ENCODE results near the gene POC1B. TPM values are rescaled to one million over a fixed set of nuclear protein-coding genes. Genes with fewer than 3 reads are reported as not detected.
A peak's percentile ranks its signal among the peaks of the same experiment; 100 is the strongest.

POC1B gene
- total and polyA plus RNA-seq, 2 donors (not counting 3 experiments of a cell fraction or from before 2014, with no cell fraction given), result 7.1 to 18.2 TPM

DNA sequence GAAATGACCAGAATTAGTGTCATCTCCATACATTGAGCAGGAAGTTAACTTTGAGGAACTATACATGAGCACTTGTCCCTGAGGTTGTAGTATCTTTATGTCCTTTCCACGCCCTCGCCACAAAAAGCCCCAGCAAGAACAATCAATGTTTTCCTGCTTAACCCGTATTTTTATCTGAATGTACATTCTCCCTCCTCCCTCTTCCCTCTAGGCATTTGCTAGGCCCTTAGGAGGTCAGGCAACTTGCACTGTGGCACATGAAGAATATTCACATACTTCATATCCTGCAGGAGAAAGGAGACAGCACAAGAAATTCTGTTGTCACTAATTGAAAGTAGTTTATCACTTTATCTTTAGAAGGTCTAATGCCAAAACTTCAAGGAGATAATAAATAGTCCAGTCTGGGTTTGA, 155.4 kb downstream of the POC1B start:
- H3K4me1 ChIP-seq (ENCODE audit: control insufficient read depth, extremely low read depth, insufficient read depth, low read length), result peaks cover 72% of the 10 kb centered on the region
- no peaks in the 10 kb centered on the region for H3K79me2 ChIP-seq (ENCODE audit: control insufficient read depth, insufficient read depth, low read length)
- dilution Hi-C loops (cut with MboI; ENCODE audit: extremely low pct_ligation_motif_present, low sequenced_read_pairs) (no loop called here), intact Hi-C loops (cut with micrococcal nuclease) (loop anchor here (1.0 to 5.0 kb wide), 4 partner anchors 81 to 473 kb away; partner anchors contain the start of gene ATP2B1)
- no peaks in the 10 kb centered on the region for H3K9me3 ChIP-seq (replicated peaks; ENCODE audit: control insufficient read depth, insufficient read depth, low read length)
- ChIA-PET CTCF (interaction anchor here (0.6 to 9.2 kb wide), 5 partner anchors 17 to 419 kb away, joined by 3 to 49 read pairs (median 5); partner anchors contain the start of gene DUSP6), POLR2A (interaction anchor here (1.9 kb wide), 1 partner anchor 18 kb away, joined by 9 read pairs; the partner anchor contains the start of gene DUSP6)
- H3K4me3 ChIP-seq (replicated peaks in 1 of 3; ENCODE audit: insufficient read depth in 1 of 3, low read depth in 1 of 3, low read length in 3 of 3), result peak overlapping the region in 1 of 3 experiments; percentile 2
- BruUV-seq (replicated peaks), result TSS peak; percentile 38
- H3K36me3 ChIP-seq (ENCODE audit: control insufficient read depth in 2 of 2, extremely low read depth in 1 of 2, insufficient read depth in 2 of 2, low read length in 2 of 2), result no peaks in the 10 kb centered on the region
- H2AFZ ChIP-seq (ENCODE audit: low read depth, low read length), result no peak overlapping the region
- H3K27ac ChIP-seq (ENCODE audit: insufficient read depth, low read depth, low read length), result peak overlapping the region; percentile 93
- no peaks in the 10 kb centered on the region for H4K20me1 ChIP-seq (replicated peaks; ENCODE audit: control insufficient read depth, extremely low read depth, insufficient read depth, low read length)
- DNase-seq (ENCODE audit: low read depth, low spot score) (no peak), FAIRE-seq (no peak)
- TF ChIP-seq, protein P1, sequence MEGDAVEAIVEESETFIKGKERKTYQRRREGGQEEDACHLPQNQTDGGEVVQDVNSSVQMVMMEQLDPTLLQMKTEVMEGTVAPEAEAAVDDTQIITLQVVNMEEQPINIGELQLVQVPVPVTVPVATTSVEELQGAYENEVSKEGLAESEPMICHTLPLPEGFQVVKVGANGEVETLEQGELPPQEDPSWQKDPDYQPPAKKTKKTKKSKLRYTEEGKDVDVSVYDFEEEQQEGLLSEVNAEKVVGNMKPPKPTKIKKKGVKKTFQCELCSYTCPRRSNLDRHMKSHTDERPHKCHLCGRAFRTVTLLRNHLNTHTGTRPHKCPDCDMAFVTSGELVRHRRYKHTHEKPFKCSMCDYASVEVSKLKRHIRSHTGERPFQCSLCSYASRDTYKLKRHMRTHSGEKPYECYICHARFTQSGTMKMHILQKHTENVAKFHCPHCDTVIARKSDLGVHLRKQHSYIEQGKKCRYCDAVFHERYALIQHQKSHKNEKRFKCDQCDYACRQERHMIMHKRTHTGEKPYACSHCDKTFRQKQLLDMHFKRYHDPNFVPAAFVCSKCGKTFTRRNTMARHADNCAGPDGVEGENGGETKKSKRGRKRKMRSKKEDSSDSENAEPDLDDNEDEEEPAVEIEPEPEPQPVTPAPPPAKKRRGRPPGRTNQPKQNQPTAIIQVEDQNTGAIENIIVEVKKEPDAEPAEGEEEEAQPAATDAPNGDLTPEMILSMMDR (IDR thresholded peaks at IDR 0.05; ENCODE audit: extremely low read depth in 1 of 2, insufficient read depth in 1 of 2, low read depth in 1 of 2, low read length in 2 of 2), result no peak
- TF ChIP-seq GATA2 (IDR thresholded peaks at IDR 0.05; ENCODE audit: insufficient read depth, insufficient read length, low read depth, low read length) (no peak), EZH2 (IDR thresholded peaks at IDR 0.05; ENCODE audit: borderline replicate concordance, low read depth, low read length, severe bottlenecking) (no peak), FOS (IDR thresholded peaks at IDR 0.05; ENCODE audit: borderline replicate concordance, insufficient read depth, low read length) (no peak)
- no peaks in the 10 kb centered on the region for H3K27me3 ChIP-seq (ENCODE audit: control insufficient read depth in 2 of 2, insufficient read depth in 2 of 2, low read length in 2 of 2)
- peak overlapping the region; percentile 74 for H3K4me2 ChIP-seq (ENCODE audit: insufficient read depth, low read length)
- H3K9me1 ChIP-seq (replicated peaks; ENCODE audit: control insufficient read depth, extremely low read depth, insufficient read depth, low read length), result no peaks in the 10 kb centered on the region
- peak overlapping the region; percentile 61 for H3K9ac ChIP-seq (replicated peaks; ENCODE audit: extremely low read depth, insufficient read depth, low read length)

Small RNA genes within 50 kb of the gene (small RNA-seq; reads per million reads assigned to genes)
- gene AC025034.2 (ENCODE audit: insufficient read depth, insufficient read length, low read depth, low replicate concordance) (not detected), gene POC1B-GALNT4 (ENCODE audit: insufficient read depth, insufficient read length, low read depth, low replicate concordance) (not detected)

Other genes starting within 250 kb of the POC1B start
- gene DUSP6, start 173.5 kb downstream of the POC1B start, total RNA-seq, result 148 and 200 TPM in 2 replicates
- gene DUSP6, start 173.5 kb downstream of the POC1B start, polyA plus RNA-seq, result 149 and 171 TPM in 2 replicates
- gene GALNT4, start 1.3 kb downstream of the POC1B start, total RNA-seq, result 9.8 and 10.9 TPM in 2 replicates
- 1.3 and 2.0 TPM in 2 replicates for gene GALNT4, start 1.3 kb downstream of the POC1B start, polyA plus RNA-seq
- 28.0 and 38.0 TPM in 2 replicates for gene ATP2B1, start 182.8 kb upstream of the POC1B start, total RNA-seq
- gene ATP2B1, start 182.8 kb upstream of the POC1B start, polyA plus RNA-seq, result 4.2 and 6.4 TPM in 2 replicates

All from endothelial cell of umbilical vein (primary cell).